ENCODE data around the gene ZNF697. TPM values are rescaled to one million over a fixed set of nuclear protein-coding genes. Genes with fewer than 3 reads are reported as not detected.
"Not testable (repeated sequence)": the region's sequence is repeated elsewhere in the genome, so short reads cannot be mapped to it uniquely, and the experiment has no call there.

ZNF697 gene
- total RNA-seq, 2 donors from 2014 or later = 9.6 to 11.5 TPM

- peak in 1 of 2 donors; percentile 36 for ATAC-seq
- DNase-seq; intact Hi-C loops (cut with DNase I): not testable (repeated sequence)
These were observed 62.3 kb downstream of the ZNF697 start for GRCh38 chr1:119585801-119586200.

GRCh38 chr1:119582801-119583200 lies 65.3 kb downstream of the ZNF697 start:
- ATAC-seq (peak; percentile 92), DNase-seq (peak; percentile 55)
- intact Hi-C loops (cut with DNase I) = no loop called here

GRCh38 chr1:119581076-119581475 lies 67.0 kb downstream of the ZNF697 start:
- intact Hi-C loops (cut with DNase I); DNase-seq; ATAC-seq: not testable (repeated sequence)

- DNase-seq = no peak
- intact Hi-C loops (cut with DNase I) = no loop called here
- no peak for ATAC-seq
These were observed 74.2 kb downstream of the ZNF697 start for GRCh38 chr1:119573886-119574285.

GRCh38 chr1:119569930-119570622 lies 78.0 kb downstream of the ZNF697 start:
- ATAC-seq; DNase-seq; intact Hi-C loops (cut with DNase I): not testable (repeated sequence)

Other genes with a start within 250 kb of the ZNF697 start
- gene HSD3B2, start 233.1 kb downstream of the ZNF697 start, total RNA-seq = not detected
- not detected for gene HSD3B1, start 141.1 kb downstream of the ZNF697 start, total RNA-seq
- gene PHGDH, start 63.7 kb upstream of the ZNF697 start, total RNA-seq = 10 to 100 TPM; 14.5 to 33.9 TPM
- 10 to 100 TPM in 1 of 2 donors, 1 to 10 TPM in 1; 7.1 to 20.2 TPM for gene HMGCS2, start 120.6 kb upstream of the ZNF697 start, total RNA-seq
- gene REG4, start 163.2 kb upstream of the ZNF697 start, total RNA-seq = not detected
- gene ADAM30, start 248.2 kb upstream of the ZNF697 start, total RNA-seq = not detected

Measured in left cardiac atrium (tissue), 4 donors.